ENCODE data around the gene LCN1.
"Not testable (repeated sequence)": the region's sequence is repeated elsewhere in the genome, so short reads cannot be mapped to it uniquely, and the experiment has no call there.

Gene LCN1

GRCh38 chr9:135505406-135506187, 15.6 kb upstream of the LCN1 start:
- no peak for DNase-seq (ENCODE audit: low spot score in 2 of 2)
- Histone ChIP-seq H3K36me3 (replicated peaks) (peaks cover 40% of the 10 kb centered on the region), H3K9me3 (no peaks in the 10 kb centered on the region), H3K4me3 (no peak overlapping the region), H3K27me3 (ENCODE audit: low read depth) (no peaks in the 10 kb centered on the region), H3K4me1 (no peaks in the 10 kb centered on the region)
- in situ Hi-C loops (cut with MboI; ENCODE audit: low sequenced_read_pairs): no loop called here

- no peaks in the 10 kb centered on the region for H3K9me3 ChIP-seq
- no peaks in the 10 kb centered on the region for H3K27me3 ChIP-seq (ENCODE audit: low read depth)
- in situ Hi-C loops (cut with MboI; ENCODE audit: low sequenced_read_pairs): no loop called here
- no peak for DNase-seq (ENCODE audit: low spot score in 2 of 2)
- peaks cover 39% of the 10 kb centered on the region for H3K36me3 ChIP-seq (replicated peaks)
- no peaks in the 10 kb centered on the region for H3K4me1 ChIP-seq
- H3K4me3 ChIP-seq: no peak overlapping the region
Measured at GRCh38 chr9:135506327-135507103, 14.7 kb upstream of the LCN1 start.

- no peaks in the 10 kb centered on the region for H3K4me1 ChIP-seq
Measured at GRCh38 chr9:135507104-135508035, 13.9 kb upstream of the LCN1 start.

GRCh38 chr9:135508211-135508820, 12.9 kb upstream of the LCN1 start:
- in situ Hi-C loops (cut with MboI; ENCODE audit: low sequenced_read_pairs): no loop called here
- Histone ChIP-seq H3K27me3 (ENCODE audit: low read depth) (no peaks in the 10 kb centered on the region), H3K36me3 (replicated peaks) (peaks cover 20% of the 10 kb centered on the region), H3K9me3 (no peaks in the 10 kb centered on the region), H3K4me3 (no peak overlapping the region), H3K4me1 (no peaks in the 10 kb centered on the region)
- DNase-seq (ENCODE audit: low spot score in 2 of 2): no peak

More at GRCh38 chr9:135507104-135508035, 13.9 kb upstream of the LCN1 start:
- Histone ChIP-seq H3K4me3 (no peak overlapping the region), H3K36me3 (replicated peaks) (peaks cover 30% of the 10 kb centered on the region), H3K9me3 (no peaks in the 10 kb centered on the region), H3K27me3 (ENCODE audit: low read depth) (no peaks in the 10 kb centered on the region)
- no peak for DNase-seq (ENCODE audit: low spot score in 2 of 2)
- in situ Hi-C loops (cut with MboI; ENCODE audit: low sequenced_read_pairs): no loop called here

GRCh38 chr9:135509458-135509857, 11.8 kb upstream of the LCN1 start:
- DNase-seq (ENCODE audit: low spot score in 2 of 2): no peak
- in situ Hi-C loops (cut with MboI; ENCODE audit: low sequenced_read_pairs): no loop called here
- no peak overlapping the region for H3K4me3 ChIP-seq
- H3K27me3 ChIP-seq (ENCODE audit: low read depth): no peaks in the 10 kb centered on the region
- no peaks in the 10 kb centered on the region for H3K4me1 ChIP-seq
- no peaks in the 10 kb centered on the region for H3K9me3 ChIP-seq
- peaks cover 9% of the 10 kb centered on the region for H3K36me3 ChIP-seq (replicated peaks)

- no peak for DNase-seq (ENCODE audit: low spot score in 2 of 2)
- Histone ChIP-seq H3K9me3 (no peaks in the 10 kb centered on the region), H3K36me3 (replicated peaks) (no peaks in the 10 kb centered on the region), H3K27me3 (ENCODE audit: low read depth) (no peaks in the 10 kb centered on the region), H3K4me3 (no peak overlapping the region), H3K4me1 (no peaks in the 10 kb centered on the region)
- in situ Hi-C loops (cut with MboI; ENCODE audit: low sequenced_read_pairs): no loop called here
Measured at GRCh38 chr9:135512241-135512603, 9.0 kb upstream of the LCN1 start.

- no peaks in the 10 kb centered on the region for H3K36me3 ChIP-seq (replicated peaks)
- H3K4me3 ChIP-seq: no peak overlapping the region
- H3K4me1 ChIP-seq: no peaks in the 10 kb centered on the region
- no peaks in the 10 kb centered on the region for H3K9me3 ChIP-seq
- in situ Hi-C loops (cut with MboI; ENCODE audit: low sequenced_read_pairs): no loop called here
- H3K27me3 ChIP-seq (ENCODE audit: low read depth): no peaks in the 10 kb centered on the region
- peak in 1 of 2 experiments; percentile 6 for DNase-seq (ENCODE audit: low spot score in 2 of 2)
Measured at GRCh38 chr9:135512904-135513303, 8.3 kb upstream of the LCN1 start.

GRCh38 chr9:135513351-135513846, 7.8 kb upstream of the LCN1 start:
- H3K9me3 ChIP-seq: no peaks in the 10 kb centered on the region
- no peaks in the 10 kb centered on the region for H3K4me1 ChIP-seq
- no peaks in the 10 kb centered on the region for H3K27me3 ChIP-seq (ENCODE audit: low read depth)
- in situ Hi-C loops (cut with MboI; ENCODE audit: low sequenced_read_pairs): no loop called here
- no peaks in the 10 kb centered on the region for H3K36me3 ChIP-seq (replicated peaks)
- peak in 1 of 2 experiments; percentile 7 for DNase-seq (ENCODE audit: low spot score in 2 of 2)
- no peak overlapping the region for H3K4me3 ChIP-seq

GRCh38 chr9:135513906-135514305, 7.3 kb upstream of the LCN1 start:
- in situ Hi-C loops (cut with MboI; ENCODE audit: low sequenced_read_pairs); H3K9me3 ChIP-seq; H3K4me1 ChIP-seq; DNase-seq (ENCODE audit: low spot score in 2 of 2); H3K27me3 ChIP-seq (ENCODE audit: low read depth); H3K36me3 ChIP-seq (replicated peaks); H3K4me3 ChIP-seq: not testable (repeated sequence)

GRCh38 chr9:135514342-135515082, 6.7 kb upstream of the LCN1 start:
- no peak for DNase-seq (ENCODE audit: low spot score in 2 of 2)
- Histone ChIP-seq H3K9me3 (no peaks in the 10 kb centered on the region), H3K27me3 (ENCODE audit: low read depth) (no peaks in the 10 kb centered on the region), H3K36me3 (replicated peaks) (no peaks in the 10 kb centered on the region), H3K4me3 (no peak overlapping the region), H3K4me1 (no peaks in the 10 kb centered on the region)
- in situ Hi-C loops (cut with MboI; ENCODE audit: low sequenced_read_pairs): no loop called here

- Histone ChIP-seq H3K4me3 (no peak overlapping the region), H3K9me3 (no peaks in the 10 kb centered on the region), H3K36me3 (replicated peaks) (no peaks in the 10 kb centered on the region), H3K4me1 (no peaks in the 10 kb centered on the region), H3K27me3 (ENCODE audit: low read depth) (no peaks in the 10 kb centered on the region)
- in situ Hi-C loops (cut with MboI; ENCODE audit: low sequenced_read_pairs): no loop called here
- DNase-seq (ENCODE audit: low spot score in 2 of 2): no peak
Measured at GRCh38 chr9:135515083-135515951, 5.9 kb upstream of the LCN1 start.

Data from HAP-1 (cell line).